GM12875 (cell line): ENCODE measurements around the gene COX5B.
"Not testable (repeated sequence)": the region's sequence is repeated elsewhere in the genome, so short reads cannot be mapped to it uniquely, and the experiment has no call there.

Experiments used
- H3K4me3 ChIP-seq: one replicate; pipeline ENCODE4 v1.5.1; 2011; ENCODE audit warnings: low read depth, low read length, control low read depth
- TF ChIP-seq, protein P1 (sequence below): IDR thresholded peaks from 2 replicates; pipeline ENCODE4 v1.5.1; 2011; ENCODE audit warnings: low read depth, mild to moderate bottlenecking, control low read depth, inconsistent platforms, low read length, moderate library complexity, borderline replicate concordance; ENCODE audit not compliant: insufficient read depth

Gene COX5B

DNA sequence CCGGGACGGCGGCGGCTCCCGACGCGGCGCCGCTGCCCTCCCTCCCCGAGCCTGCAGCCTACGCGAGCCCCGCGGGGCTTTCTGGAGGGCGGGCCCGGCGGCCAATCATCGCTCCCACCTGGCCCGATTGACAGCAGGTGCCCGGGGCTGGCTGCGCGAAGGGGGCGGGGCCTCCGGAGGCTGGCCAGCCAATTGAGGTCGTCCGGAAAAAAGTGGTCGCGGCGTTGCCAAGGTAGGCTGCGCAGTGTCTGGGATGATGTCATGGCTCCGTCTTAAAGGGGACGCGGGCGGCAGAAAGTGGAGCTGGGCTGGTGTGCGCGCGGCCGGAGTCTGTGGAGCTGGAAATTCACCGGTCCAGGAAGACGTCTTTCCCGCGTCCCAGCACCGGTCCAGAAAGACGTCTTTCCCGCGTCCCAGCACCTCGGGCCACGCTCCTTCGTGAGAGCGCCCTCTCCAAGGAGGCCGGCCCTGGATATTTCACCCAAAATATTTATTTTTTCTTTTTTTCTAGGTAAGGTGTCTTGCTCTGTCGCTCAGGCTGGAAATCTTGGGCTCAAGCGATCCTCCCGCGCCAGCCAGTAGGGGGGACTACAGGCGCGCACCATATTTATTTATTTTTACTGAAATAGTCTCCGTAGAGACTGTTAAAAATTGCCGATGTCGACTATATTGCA lies 18.2 kb downstream of the COX5B start, which contains the start of gene ACTR1B:
Gene ACTR1B (minus strand): TSS at position 83 of the 674 bp plus-strand sequence. CDS start 154 bp downstream, outside the sequence.
- TF ChIP-seq, protein P1, sequence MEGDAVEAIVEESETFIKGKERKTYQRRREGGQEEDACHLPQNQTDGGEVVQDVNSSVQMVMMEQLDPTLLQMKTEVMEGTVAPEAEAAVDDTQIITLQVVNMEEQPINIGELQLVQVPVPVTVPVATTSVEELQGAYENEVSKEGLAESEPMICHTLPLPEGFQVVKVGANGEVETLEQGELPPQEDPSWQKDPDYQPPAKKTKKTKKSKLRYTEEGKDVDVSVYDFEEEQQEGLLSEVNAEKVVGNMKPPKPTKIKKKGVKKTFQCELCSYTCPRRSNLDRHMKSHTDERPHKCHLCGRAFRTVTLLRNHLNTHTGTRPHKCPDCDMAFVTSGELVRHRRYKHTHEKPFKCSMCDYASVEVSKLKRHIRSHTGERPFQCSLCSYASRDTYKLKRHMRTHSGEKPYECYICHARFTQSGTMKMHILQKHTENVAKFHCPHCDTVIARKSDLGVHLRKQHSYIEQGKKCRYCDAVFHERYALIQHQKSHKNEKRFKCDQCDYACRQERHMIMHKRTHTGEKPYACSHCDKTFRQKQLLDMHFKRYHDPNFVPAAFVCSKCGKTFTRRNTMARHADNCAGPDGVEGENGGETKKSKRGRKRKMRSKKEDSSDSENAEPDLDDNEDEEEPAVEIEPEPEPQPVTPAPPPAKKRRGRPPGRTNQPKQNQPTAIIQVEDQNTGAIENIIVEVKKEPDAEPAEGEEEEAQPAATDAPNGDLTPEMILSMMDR = peak; percentile 45; the same call in 1 of the 2 replicates
- H3K4me3 ChIP-seq = peak within 1 kb of the TSS; percentile 76

DNA sequence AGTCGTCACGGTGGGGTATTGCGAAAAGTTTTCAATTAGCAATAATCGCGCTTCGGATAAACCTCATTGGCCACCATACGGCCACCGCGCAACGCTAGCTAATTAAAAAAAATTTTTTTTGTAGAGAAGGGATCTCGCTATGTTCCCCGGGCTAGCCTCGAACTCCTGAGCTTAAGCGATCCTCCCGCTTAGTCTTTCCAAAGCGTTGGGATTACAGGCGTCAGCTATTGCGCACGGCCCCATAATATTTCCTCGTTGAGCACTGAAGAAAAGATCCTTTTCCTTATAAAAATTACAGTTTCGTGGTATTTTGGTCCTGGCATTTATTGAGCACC lies 18.7 kb downstream of the COX5B start:
- H3K4me3 ChIP-seq = peak overlapping the region; percentile 47
- TF ChIP-seq, protein P1 = no peak

- H3K4me3 ChIP-seq = no peak within 1 kb of the TSS
- TF ChIP-seq, protein P1 = no peak
Measured at GRCh38 chr2:97669448-97669847, 23.6 kb downstream of the COX5B start, which contains the start of gene C2orf92. Gene C2orf92, plus strand, starts transcription at chr2:97669713. Its CDS starts 76 bp downstream, at chr2:97669789.

- H3K4me3 ChIP-seq = no peak overlapping the region
- TF ChIP-seq, protein P1 = no peak
Measured at GRCh38 chr2:97670471-97670870, 24.6 kb downstream of the COX5B start.

- H3K4me3 ChIP-seq = no peak overlapping the region
- TF ChIP-seq, protein P1 = no peak
Measured at GRCh38 chr2:97671526-97671925, 25.7 kb downstream of the COX5B start.

DNA sequence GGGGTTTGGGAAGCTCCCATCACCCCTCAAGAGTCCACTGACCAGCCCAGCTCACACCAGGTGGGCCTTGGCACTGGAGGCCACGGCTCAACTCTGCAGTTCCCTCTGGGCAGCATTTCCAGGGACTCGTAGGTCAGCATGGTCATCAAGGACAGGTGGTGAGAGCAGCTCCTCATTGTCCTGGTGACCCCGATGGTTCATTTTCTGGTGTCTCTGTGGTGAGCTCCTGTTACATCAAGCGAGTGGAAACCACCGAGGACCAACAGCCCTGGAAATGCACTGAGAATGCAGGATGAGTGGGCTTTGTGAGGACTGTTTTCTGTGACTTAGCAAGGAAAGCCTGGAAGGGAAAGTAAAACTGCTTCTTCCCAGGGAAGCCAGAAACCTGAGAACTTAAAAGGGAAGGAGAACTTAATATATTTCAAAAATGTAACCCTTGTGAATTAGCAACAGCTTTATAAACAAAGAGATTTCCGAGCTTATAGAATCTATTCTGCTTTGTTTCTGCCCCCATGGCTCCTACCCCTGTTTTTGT lies 26.8 kb downstream of the COX5B start:
- not testable (repeated sequence) for H3K4me3 ChIP-seq

- H3K4me3 ChIP-seq = no peak overlapping the region
- TF ChIP-seq, protein P1 = no peak
Measured at GRCh38 chr2:97673182-97673914, 27.5 kb downstream of the COX5B start.
